Effector memory CD8-positive, alpha-beta T cell (primary cell): Measurements from ENCODE around the gene DBF4B.

Experiments
- ATAC-seq: fragments of 150-1000 bp; cut with Tn5 transposase; replicated peaks from 2 replicates; pipeline ENCODE4 v1.10.0; 2021; ENCODE audit warnings: mild to moderate bottlenecking, moderate library complexity
- DNase-seq, 3 experiments: peaks; one replicate each; pipeline ENCODE4 v3.0.0; 2021
- H3K27ac Mint-ChIP-seq, 2 donors: one replicate each; pipeline ENCODE4 v1.8.0; 2022; ENCODE audit warnings: mild to moderate bottlenecking in 2 of 2, mixed read lengths in 2 of 2, moderate library complexity in 2 of 2
- H3K27me3 Mint-ChIP-seq, 2 donors: one replicate each; pipeline ENCODE4 v1.8.0; 2022; ENCODE audit warnings: mixed read lengths in 2 of 2
- H3K36me3 Mint-ChIP-seq: one replicate; pipeline ENCODE4 v1.8.0; 2022; ENCODE audit warnings: mild to moderate bottlenecking, moderate library complexity, mixed read lengths; ENCODE audit not compliant: insufficient read depth
- H3K4me1 Mint-ChIP-seq, 2 donors: one replicate each; pipeline ENCODE4 v1.8.0; 2022; ENCODE audit warnings: low read depth in 2 of 2, mixed read lengths in 2 of 2
- H3K4me3 Mint-ChIP-seq, 2 donors: one replicate each; pipeline ENCODE4 v1.8.0; 2022; ENCODE audit warnings: mild to moderate bottlenecking in 2 of 2, mixed read lengths in 2 of 2, moderate library complexity in 2 of 2
- H3K9me3 Mint-ChIP-seq, 2 donors: one replicate each; pipeline ENCODE4 v1.8.0; 2022; ENCODE audit warnings: mixed read lengths in 2 of 2

DBF4B gene

DNA sequence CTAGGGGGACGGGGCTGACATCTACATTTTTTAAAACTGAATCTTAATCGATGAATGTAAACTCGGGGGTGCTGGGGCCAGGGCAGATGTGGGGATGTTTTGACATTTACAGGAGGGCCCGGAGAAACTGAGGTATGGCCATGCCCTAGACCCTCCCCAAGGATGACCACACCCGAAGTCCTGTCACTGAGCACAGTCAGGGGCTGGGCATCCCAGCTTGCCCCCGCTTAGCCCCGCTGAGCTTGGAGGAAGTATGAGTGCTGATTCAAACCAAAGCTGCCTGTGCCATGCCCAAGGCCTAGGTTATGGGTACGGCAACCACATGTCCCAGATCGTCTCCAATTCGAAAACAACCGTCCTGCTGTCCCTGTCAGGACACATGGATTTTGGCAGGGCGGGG lies 71.7 kb downstream of the DBF4B start:
- DNase-seq, result no peak
- Mint-ChIP-seq H3K9me3 (no peaks in the 10 kb centered on the region), H3K27me3 (peaks cover 0 to 22% of the 10 kb centered on the region in 2 donors), H3K27ac (no peak overlapping the region), H3K36me3 (no peaks in the 10 kb centered on the region), H3K4me3 (peak overlapping the region in 1 of 2 donors; percentile 72), H3K4me1 (peaks cover 10 to 15% of the 10 kb centered on the region in 2 donors)
- no peak for ATAC-seq

DNA sequence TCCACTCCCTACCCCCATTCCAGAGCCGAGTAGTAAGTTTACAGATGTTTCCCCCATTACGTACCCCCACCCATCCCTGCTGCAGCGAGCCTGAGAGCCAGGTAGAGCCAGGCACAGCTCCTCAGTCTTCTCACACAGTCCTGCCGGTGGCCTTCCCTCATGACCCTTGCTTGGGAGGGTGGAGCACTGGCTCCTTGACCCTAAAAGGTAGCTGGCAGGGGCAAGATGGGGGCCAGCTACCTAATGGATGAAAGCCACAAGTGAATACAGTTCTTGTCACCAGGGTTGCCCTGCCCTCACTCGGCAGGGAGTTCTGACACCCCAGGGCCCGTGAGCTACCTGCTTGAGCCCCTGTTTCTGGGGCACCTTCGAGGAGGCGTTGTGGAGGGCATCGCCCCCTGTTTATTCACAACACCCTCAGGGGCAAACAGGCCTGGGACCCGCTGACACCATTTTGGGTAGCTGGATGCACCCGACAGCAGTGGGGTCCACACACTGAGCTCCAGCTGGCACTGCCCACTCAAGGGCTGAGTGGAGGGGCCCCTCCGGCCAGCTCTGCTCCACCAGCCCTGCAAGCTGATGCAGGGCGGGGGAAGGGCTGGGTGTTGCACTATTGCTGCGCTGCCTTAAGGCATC lies 72.5 kb downstream of the DBF4B start:
- DNase-seq (no peak), ATAC-seq (no peak)
- Mint-ChIP-seq H3K36me3 (no peaks in the 10 kb centered on the region), H3K9me3 (no peaks in the 10 kb centered on the region), H3K4me3 (no peak overlapping the region), H3K27me3 (peaks cover 0 to 22% of the 10 kb centered on the region in 2 donors), H3K27ac (no peak overlapping the region), H3K4me1 (peaks cover 10% of the 10 kb centered on the region in 2 donors)

DNA sequence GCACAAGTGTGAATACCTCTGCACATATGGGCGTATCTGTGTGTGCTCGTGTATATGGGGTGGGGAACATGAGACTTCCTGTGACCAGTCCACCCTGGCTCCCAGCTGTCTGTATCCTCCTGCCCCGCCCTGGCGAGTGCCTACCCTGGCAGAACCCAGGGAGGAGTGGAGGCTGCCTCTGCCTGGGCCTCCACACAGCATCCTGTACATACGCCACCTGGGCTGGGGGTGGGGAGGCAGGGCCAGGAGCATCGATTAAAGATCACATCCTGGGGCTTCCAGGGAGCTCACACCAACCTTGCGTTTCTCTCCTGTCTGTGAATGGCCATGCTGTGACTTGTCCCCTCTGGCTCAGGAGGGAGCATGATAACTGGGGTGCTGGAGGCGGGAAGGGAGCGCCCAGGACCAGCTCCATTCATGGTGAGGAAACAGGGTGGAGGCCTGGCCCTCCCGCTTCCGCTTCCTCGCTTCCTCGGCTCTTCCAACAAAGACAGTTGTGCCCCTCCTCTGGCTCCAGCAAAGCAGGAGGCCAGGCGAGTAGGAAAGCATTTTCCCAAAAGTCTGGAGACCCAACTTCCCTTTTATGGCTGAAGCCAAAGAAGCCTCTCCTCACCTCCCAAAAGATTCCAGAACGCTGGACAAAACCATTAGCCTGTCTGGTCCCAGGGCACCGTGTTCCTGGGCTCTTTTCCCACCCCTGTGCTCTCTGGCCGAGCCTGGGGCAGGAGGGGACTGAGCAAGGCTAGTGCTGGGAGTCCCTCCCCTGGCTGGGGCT lies 73.3 kb downstream of the DBF4B start:
- peaks cover 5 to 7% of the 10 kb centered on the region in 2 donors for H3K4me1 Mint-ChIP-seq
- no peak for ATAC-seq
- H3K27me3 Mint-ChIP-seq, result peaks cover 0 to 28% of the 10 kb centered on the region in 2 donors
- H3K4me3 Mint-ChIP-seq, result no peak overlapping the region
- H3K27ac Mint-ChIP-seq, result no peak overlapping the region
- no peaks in the 10 kb centered on the region for H3K36me3 Mint-ChIP-seq
- no peak for DNase-seq
- H3K9me3 Mint-ChIP-seq, result no peaks in the 10 kb centered on the region

DNA sequence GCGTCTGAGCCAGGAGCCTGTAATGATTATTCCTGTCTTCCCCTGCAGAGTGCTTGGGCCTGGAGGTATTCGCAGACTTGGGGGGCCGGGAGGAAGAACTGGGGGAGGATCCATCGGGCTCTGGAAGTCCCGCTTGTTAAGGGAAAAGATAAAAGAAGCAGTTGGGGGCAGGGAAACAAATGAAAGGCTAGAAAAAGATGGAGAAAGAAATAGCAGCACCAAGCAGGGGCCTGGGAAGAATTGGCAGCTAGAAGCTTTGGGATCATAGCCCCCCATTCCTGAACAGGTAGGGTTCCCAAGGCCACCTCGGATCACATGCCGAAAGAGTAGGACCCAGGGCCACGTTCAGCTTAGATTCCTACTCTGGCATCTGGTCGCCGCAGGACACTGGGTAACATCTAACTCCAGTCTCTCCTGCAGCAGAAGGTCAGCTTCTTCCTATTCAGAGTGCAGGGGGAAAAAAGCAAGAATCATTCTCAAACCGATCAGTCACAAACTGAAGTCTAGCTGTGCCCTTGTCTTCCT lies 73.9 kb downstream of the DBF4B start:
- Mint-ChIP-seq H3K36me3 (no peaks in the 10 kb centered on the region), H3K27ac (no peak overlapping the region), H3K4me1 (peaks cover 5 to 7% of the 10 kb centered on the region in 2 donors), H3K4me3 (no peak overlapping the region), H3K9me3 (no peaks in the 10 kb centered on the region), H3K27me3 (peaks cover 4 to 28% of the 10 kb centered on the region in 2 donors)
- DNase-seq (no peak), ATAC-seq (no peak)

DNA sequence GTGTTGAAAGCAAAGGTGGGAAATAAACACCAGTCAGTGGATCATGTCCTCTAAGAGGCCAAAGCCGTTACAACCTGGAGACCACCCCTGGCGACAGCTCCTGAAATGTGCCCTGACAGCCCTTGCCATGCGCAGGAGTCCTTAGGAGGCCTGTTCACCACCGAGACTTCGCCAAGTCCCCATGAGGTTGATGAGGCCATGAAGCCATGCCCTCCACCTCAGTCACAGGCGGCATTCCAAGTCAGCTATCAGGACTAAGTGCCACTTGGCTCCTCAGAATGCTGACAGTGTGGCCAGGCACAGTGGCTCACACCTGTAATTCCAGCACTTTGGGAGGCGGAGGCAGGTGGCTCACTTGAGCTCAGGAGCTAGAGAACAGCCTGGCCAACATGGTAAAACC lies 77.5 kb downstream of the DBF4B start:
- H3K4me3 Mint-ChIP-seq, result no peak overlapping the region
- peaks cover 5 to 19% of the 10 kb centered on the region in 2 donors for H3K27me3 Mint-ChIP-seq
- H3K36me3 Mint-ChIP-seq, result no peaks in the 10 kb centered on the region
- ATAC-seq (no peak), DNase-seq (no peak)
- H3K9me3 Mint-ChIP-seq, result no peaks in the 10 kb centered on the region
- no peak overlapping the region for H3K27ac Mint-ChIP-seq
- no peaks in the 10 kb centered on the region for H3K4me1 Mint-ChIP-seq

DNA sequence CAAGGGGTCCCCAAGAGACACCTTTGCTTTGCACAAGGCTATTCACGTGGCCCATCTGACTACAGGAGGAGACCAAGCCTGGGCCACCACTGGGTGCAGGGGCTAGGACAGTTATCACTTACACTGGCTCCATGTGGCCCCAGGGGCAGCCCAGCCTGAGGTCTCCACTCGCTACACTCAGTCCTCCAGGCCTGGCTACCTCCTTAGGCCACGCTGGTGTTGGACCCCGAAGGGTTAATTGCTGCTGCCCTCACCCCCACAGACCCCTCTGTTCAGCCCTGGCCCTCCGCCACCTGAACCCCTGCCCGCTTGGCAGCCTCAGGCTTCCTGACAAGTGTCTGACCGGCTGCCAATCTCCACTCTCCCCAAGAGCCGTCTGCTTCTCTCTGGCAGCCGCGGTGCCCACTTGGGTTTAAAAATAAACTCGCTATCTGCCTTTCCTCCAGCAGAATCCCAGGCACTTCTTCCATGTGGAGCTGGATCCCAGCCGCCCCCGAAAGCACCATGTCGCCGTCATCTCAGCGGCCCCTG lies 78.2 kb downstream of the DBF4B start:
- Mint-ChIP-seq H3K4me1 (no peaks in the 10 kb centered on the region), H3K4me3 (no peak overlapping the region), H3K9me3 (no peaks in the 10 kb centered on the region), H3K36me3 (no peaks in the 10 kb centered on the region), H3K27me3 (peaks cover 5 to 19% of the 10 kb centered on the region in 2 donors), H3K27ac (no peak overlapping the region)
- DNase-seq, result no peak
- ATAC-seq, result no peak

DNA sequence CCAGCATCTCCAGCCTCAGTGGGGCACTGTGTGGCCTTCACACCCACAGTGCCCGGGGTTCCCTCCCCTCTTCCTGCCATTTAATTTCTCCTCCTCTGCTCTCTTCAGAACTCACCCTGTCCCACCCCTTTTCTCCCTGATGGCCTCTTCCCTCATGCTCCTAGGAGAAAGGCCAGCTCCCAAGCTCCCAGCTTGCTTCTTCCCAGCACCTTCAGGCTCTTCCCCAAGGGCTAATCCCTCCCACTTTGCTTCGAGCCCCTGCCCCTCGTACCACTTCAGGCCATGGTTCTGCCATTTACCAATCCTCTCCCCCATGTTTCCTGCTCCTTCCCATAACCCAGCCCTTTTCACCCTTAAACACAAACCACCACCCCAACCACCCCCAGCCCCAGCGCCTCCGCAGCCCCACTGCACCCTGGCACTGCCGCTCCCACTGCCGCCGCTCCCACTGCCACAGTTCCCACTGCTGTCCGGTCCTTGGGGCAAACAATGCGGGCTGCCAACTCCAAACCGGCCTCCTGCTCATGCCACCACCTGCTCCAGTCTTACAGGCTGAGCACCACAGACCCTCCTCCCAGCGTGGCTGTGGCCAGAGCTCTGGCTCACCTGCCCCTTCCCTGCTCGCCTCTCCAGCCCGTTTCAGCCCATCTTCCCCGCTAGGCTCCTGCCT lies 78.9 kb downstream of the DBF4B start:
- Mint-ChIP-seq H3K27ac (no peak overlapping the region), H3K27me3 (peaks cover 5 to 19% of the 10 kb centered on the region in 2 donors), H3K36me3 (no peaks in the 10 kb centered on the region), H3K9me3 (no peaks in the 10 kb centered on the region), H3K4me3 (no peak overlapping the region), H3K4me1 (no peaks in the 10 kb centered on the region)
- ATAC-seq (no peak), DNase-seq (no peak)

DNA sequence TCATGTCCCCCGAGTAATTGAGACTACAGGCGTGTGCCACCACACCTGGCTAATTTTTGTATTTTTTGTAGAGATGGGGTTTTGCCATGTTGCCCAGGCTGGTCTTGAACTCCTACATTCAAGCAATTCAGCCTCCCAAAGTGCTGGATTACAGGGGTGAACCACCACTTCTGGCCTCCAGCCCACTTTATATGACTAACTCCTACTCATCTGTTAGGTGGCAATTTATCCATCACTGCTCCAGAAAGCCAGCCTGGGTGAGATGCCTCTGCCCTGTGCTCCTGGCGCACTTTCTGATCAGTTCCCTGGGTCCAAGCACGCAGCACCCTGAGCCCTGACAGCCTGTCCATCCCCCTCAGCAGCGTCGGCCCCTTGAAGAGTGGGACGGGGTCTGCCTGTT lies 79.7 kb downstream of the DBF4B start:
- no peak overlapping the region for H3K27ac Mint-ChIP-seq
- H3K36me3 Mint-ChIP-seq, result no peaks in the 10 kb centered on the region
- H3K4me3 Mint-ChIP-seq, result no peak overlapping the region

DNA sequence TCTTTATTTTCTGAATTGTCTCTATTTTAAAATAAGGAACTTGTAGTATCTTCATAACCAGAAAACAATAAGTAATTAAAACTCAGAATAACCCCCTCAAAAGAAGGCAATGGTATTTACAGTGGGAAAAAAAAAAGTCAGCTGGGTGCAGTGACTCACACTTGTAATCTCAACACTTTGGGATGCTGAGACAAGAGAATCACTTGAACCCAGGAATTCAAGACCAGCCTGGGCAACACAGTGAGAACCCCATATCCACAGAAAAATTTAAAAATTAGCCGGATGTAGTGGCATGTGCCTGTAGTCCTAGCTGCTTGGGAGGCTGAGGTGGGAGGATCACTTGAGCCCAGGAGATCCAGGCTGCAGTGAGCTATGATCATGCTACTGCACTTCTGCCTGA lies 83.8 kb downstream of the DBF4B start:
- Mint-ChIP-seq H3K36me3 (no peaks in the 10 kb centered on the region), H3K4me1 (no peaks in the 10 kb centered on the region), H3K27ac (no peak overlapping the region), H3K9me3 (no peaks in the 10 kb centered on the region), H3K4me3 (no peak overlapping the region), H3K27me3 (peaks cover 2 to 39% of the 10 kb centered on the region in 2 donors)
- no peak for DNase-seq
- ATAC-seq, result no peak

More for the DNA sequence above, 79.7 kb downstream of the DBF4B start:
- no peaks in the 10 kb centered on the region for H3K4me1 Mint-ChIP-seq
- ATAC-seq (no peak), DNase-seq (no peak)
- H3K27me3 Mint-ChIP-seq, result peaks cover 5 to 19% of the 10 kb centered on the region in 2 donors
- no peaks in the 10 kb centered on the region for H3K9me3 Mint-ChIP-seq

DNA sequence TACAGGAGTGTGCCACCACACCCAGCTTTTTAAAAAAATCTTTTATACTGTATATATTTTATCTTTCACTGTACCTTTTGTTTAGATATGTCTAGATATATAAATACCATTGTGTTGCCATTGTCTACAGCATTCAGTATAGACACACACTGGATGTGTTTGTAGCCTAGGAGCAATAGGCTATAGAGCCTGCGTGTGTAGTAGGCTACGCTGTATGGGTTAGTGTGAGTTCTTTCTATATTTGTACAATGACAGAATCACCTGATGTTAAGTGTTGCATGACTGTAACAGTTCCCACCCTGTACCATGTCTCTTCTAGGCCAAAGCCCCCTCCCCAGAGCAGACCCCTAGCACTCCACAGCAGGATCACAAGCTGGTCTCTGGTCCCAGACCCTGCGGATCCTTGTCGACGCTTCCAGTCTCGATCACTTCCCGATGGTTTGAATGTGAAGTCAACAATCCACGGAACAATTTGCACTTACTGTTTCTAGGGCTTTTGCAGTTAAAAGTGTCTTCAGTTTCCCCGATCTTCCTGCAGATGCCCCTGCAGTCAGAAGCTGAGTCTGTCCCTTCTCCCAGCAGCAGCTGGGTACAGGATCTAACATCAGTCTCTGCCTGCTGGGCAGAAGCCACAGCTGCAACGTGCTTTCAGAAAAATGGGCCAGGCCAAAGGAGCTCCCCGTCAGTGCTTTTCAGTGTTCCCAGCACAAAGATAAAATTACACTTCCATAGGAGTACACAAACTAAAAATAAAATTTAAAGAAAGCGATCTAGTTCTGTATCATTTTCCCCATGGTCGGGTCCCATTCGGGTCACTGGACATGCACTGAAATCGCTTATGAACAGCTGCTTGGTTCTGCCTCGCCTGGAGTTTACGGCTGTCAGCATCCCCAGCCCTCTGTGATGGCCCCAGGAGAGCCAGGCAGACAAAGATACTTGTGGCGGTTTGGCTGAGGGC lies 85.7 kb downstream of the DBF4B start:
- Mint-ChIP-seq H3K36me3 (no peaks in the 10 kb centered on the region), H3K27ac (no peak overlapping the region), H3K4me3 (no peak overlapping the region), H3K27me3 (peaks cover 0 to 39% of the 10 kb centered on the region in 2 donors), H3K9me3 (no peaks in the 10 kb centered on the region), H3K4me1 (no peaks in the 10 kb centered on the region)
- ATAC-seq (no peak), DNase-seq (no peak)

DNA sequence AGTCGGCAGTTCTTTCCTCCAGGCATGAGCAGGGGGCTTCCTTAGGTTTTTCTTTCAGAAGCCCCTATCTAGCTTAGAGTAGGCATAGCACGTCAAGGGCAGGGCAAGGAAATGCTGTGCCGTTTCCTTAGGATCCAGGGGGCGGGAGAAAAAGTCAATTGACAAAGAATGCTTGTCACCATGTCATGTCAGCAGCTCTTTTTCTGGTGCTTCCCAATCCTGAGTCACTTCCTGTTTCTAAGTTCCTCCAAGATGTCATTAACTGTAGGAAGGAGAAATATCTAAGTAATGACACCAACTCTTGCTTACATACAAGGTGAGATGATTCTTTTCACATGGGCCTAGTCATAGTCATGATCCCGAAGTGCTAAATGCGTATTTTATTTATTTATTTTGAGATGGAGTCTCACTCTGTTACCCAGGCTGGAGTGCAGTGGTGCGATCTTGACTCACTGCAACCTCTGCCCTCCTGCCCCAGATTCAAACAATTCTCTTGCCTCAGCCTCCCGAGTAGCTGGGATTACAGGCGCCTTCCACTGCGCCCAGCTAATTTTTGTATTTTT lies 86.5 kb downstream of the DBF4B start:
- H3K36me3 Mint-ChIP-seq, result no peaks in the 10 kb centered on the region
- ATAC-seq, result no peak
- H3K27me3 Mint-ChIP-seq, result peaks cover 0 to 39% of the 10 kb centered on the region in 2 donors
- H3K27ac Mint-ChIP-seq, result no peak overlapping the region
- DNase-seq, result no peak
- H3K9me3 Mint-ChIP-seq, result no peaks in the 10 kb centered on the region
- no peak overlapping the region for H3K4me3 Mint-ChIP-seq
- H3K4me1 Mint-ChIP-seq, result no peaks in the 10 kb centered on the region

DNA sequence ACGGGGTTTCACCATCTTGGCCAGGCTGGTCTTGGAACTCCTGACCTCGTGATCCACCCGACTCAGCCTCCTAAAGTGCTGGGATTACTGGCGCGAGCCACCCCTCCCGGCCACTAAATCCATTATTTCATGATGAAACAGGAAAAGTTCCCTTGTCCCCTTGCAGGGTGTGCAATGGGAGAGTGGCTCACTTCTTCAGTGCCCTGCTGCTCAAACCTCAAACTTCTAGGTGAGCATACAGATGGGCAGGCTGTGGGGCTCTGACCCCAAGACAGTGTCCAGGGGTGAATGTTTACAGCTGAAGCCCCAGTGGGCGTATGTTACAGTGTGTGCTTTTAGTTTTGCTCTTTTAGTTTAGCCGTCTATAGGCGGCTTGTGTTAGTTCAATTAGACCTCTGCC lies 87.0 kb downstream of the DBF4B start:
- Mint-ChIP-seq H3K4me1 (no peaks in the 10 kb centered on the region), H3K4me3 (no peak overlapping the region), H3K27ac (no peak overlapping the region)

More for the DNA sequence above, 87.0 kb downstream of the DBF4B start:
- ATAC-seq (no peak), DNase-seq (no peak)
- H3K27me3 Mint-ChIP-seq, result peaks cover 0 to 39% of the 10 kb centered on the region in 2 donors
- H3K36me3 Mint-ChIP-seq, result no peaks in the 10 kb centered on the region
- H3K9me3 Mint-ChIP-seq, result no peaks in the 10 kb centered on the region
